ENCODE measurements around the gene IFIH1.
A peak's percentile ranks its signal among the peaks of the same experiment; 100 is the strongest.

Gene IFIH1

DNA sequence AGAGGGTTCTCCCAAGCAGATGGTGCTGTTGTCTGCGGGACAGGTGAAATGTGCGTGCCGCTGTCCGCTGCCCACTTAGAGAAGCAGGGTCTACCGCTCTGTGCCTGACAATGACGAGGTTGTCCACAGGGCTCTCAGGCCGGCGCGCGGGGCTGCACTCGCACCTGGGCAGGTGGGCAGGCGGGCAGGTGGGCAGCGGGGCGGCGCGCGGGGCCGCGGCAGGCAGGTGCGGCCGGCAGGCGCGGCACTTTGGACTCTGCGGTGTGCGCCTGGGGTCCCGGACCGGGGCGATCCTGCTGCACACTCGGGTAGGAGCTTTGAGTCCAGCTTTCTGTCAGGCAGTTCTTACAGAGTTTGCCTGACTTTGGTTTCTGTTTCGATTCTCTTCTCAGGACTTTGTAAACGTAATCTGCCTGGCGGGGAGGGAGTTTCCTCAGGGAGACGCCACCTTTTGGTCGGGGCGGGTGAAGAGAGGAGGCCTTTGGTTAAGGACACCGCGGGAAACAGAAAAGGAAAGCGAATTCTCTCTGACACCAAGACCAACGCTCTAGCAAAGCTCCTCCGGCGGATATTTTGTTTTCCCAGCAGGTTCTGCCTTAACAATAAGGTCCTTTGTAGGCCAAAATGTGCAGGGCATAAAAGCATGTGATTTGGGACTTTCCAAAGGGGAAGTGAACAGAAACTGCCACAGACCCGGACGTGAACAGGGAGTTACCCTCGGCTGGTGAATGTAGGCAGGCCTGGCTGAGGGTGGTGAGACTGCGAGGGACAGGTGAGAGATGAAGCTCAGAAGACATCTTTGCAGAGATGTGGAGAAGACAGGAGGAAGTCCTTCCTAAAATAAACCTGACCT lies at the start of gene IFIH1:
Gene IFIH1 (minus strand): TSS at position 357 of the 853 bp plus-strand sequence. CDS start 377 bp downstream, outside the sequence.
- peak; percentile 28 for DNase-seq

DNA sequence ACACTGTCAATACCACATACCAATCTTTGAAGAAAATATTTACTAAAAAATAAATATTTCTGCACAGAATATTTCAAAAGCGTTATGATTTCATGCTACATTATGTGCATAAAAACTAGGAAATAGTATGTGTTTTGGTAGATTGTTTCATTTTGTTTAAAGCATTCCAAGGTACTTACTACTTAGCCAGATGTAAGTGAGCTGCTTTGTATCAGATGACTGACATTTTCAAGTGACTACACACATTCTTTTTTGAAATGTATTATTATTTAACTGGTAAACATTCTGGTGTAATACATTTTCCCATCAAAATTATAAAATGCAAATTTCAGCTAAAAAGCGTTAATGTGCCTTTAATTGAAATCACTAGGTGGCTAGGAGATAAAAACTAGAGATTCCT lies 46.9 kb upstream of the IFIH1 start:
- no peak for DNase-seq

DNA sequence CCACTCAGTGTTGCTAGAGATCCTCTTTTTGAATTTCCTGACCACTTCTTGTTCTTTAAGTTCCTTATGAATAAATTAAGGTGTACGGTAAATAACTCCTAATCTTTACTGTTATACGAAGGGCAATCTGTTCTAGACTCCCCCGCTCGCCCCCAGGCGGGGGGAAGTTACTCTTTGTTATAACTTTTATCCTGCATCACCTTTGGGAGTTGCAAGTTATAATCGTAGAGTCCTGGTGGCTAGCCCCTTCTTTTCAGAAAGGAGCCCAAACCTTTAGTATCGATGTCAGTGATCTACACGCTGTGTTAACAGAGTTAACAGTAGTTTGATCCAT lies 26.1 kb upstream of the IFIH1 start:
- no peak for DNase-seq

DNA sequence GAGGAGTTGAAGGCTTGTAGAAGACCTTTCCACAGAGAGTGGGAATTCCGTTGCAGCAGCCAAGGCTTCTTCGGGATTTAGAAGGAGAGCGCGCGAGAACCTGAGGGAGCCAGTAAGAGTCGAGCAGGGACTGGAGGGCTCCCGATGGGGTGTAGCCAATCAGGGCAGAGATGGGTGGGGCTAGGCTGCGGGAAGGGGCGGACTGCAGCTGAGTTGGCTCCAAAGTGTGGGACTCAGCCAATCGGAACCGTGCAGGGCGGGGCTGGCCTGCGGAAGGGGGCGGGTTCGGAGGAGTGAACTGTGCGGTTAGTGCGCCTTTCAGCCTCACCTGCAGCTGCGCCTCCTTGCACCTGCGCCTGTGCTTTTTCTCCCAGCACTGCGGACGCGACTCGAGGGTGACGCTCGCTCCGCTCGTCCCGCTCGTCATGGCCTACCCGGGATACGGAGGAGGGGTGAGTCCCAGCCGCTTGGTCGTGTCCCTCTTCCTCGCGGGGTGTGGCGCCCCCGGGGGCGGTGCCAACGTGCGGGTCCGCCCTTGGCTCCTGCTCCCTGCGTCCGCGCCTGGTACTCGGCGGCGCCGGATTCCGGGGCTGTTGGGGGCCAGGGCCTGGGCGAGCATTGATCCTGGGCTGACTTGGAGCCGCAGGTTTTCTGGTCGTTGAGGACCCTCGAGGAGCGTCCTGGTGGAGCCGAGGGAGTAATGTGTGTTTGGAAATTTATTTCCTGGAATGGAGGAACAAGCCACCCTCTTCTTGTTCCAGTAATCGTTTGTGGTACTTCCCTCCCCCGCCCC lies 25.5 kb upstream of the IFIH1 start, which contains the start of gene GCA:
Gene GCA (plus strand): TSS at position 309 of the 793 bp plus-strand sequence. CDS start 117 bp downstream, at position 426.
- DNase-seq: peak; percentile 87

DNA sequence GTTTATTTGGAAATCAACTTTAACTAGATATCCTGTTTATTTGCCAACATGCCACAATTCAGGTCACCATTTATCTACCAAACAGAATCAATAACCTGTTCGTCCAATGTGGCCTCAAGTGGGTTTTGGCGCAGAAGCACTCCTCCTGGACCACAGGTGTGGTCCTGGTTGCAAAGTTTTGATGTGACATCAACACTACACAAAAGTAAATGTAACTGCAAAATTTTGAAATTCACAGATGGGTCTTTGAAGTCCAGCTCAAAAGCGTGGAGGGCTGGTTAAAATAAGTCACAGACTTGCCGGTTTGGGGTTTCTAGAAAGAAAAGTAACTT lies 25.0 kb upstream of the IFIH1 start:
- DNase-seq: no peak

DNA sequence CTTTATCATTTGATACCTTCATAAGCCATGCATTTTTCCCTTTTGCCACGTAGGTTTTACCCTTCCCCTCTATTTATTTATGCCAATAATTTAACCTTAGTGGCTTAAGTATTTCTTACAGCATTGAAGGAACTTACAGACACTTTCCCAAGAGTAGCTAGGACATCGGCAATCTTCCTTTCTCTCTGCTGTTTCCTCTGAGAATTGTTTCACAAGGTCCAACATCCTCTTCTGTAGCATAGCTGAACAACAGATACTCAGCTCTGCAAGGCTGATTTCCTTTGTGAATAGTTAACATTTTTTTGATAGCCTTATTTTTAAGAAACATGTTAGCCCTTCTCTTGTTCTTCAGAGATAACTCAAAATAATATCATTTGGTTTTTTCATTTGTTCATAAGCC lies 24.4 kb upstream of the IFIH1 start:
- no peak for DNase-seq

DNA sequence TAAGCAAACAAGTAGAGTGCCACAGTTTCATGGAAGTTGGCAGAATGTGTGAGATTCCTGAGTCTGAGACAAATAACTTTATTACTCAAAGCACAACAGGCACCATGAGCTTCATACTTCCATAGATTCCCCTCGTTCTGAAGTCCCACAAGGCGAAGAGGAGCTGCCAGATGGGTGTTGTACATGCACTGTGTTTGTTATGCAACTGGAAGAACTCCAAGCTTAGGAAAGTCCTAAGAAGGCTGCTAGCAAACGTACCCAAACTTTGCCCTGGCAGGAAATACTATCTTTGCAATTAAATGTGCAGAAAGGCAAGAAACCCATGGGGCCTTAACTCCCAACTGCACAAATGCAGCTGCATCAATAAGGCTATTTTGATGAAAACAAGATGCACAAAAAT lies 23.8 kb upstream of the IFIH1 start:
- DNase-seq: no peak

DNA sequence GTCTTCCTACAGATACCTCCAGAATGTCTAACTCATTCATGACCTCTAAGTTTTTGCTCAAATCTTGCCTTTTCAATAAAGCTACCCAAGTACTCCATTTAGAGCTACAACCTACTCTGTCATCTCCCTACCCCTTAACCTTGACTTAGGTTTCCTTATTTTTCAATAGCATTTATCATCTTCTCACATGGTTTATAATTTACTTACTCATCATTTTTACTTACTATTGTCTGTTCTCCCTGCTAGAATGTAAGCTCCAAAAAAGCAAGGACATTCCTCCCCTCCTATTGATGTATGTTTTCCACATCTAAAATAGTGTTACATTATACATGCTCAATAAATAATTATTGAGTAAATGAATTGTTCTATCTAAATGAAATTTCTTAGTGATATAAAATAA lies 22.3 kb upstream of the IFIH1 start:
- no peak for DNase-seq

DNA sequence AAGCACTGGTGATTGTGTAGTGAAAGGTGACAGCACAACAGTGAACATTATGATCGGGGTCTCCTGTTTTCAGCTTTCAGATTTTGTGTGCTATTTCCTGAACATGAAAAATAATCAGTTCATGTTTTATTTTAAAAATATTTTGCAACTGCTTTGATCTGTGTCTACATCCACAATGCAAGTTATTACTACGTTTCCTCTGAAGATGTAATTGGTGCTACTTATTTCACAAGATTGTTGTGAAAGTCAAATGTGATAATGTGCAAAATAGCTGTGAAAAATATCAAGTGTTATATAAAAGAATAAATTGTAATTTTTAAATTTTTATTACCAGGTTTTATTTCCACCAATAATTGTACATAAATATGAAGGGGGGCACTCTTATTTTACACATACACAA lies 19.4 kb upstream of the IFIH1 start:
- no peak for DNase-seq

DNA sequence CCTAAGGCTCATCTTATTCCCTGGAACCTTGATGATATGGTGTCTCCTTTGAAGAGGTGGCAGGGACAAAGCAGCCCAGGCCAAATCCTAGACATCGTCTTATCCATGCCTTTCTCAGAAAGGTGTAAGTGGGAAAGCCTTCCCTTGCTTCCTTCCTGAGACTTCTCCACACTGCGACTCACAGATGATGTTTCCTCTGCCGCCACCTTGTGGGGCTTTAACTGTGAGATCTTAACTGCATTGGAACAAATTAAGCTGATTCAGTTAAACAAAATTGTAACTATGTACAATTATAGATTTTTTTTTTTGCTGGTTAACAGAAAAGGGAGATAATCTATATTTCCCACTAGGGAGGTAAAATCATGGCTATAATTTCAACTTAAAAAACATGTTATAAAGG lies 15.5 kb upstream of the IFIH1 start:
- no peak for DNase-seq

DNA sequence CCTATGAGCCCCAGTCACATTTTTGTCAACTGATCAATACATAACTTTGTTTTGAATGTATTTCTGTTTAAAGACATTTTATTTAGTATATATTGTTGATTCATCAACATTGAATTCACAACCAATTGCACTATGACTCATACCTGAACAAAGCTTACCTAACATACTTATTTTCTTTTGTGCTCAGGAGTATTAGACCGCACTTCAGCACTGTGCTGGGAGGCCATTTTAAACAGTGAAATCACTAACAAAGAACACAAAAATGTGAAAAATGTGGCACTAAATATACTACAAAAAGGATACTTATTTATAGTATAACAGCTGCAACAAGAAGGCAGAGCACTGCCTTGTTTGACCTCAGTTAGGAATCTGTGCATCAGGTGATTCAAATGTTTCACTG lies 12.4 kb upstream of the IFIH1 start:
- no peak for DNase-seq

DNA sequence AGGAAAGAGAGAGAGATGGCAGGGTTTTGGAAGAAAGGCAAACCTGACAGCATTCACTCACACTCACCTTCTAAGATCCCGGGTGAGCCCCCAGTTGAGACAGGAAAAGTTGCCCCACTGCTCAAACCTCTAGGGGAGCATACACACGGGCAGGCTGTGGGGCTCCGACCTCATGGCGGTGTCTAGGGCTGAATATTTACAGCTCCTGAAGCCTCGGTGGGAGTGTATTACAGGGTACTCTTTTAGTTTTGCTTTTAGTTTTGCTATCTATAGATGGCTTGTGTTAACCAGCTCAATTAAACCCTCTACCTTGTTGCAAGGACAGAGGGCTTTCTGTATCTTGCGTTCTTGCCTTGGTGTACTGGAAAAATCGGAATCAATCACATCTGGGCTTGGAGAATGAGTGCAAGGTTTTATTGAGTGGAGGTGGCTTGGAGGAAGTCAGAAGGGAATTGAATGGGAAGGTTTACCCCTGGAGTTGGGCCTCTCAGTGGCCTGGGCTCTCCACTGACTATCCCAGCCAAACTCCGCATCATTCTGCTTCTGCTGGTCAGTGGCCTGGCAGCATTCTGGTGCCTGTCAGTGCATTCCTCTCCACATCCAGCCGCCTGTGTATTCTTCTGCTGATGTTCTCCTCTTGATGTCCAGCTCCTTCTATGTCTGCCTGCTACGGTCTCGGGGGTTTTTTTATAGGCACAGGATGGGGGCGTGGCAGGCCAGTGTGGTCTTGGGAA lies 10.1 kb upstream of the IFIH1 start:
- DNase-seq: no peak

DNA sequence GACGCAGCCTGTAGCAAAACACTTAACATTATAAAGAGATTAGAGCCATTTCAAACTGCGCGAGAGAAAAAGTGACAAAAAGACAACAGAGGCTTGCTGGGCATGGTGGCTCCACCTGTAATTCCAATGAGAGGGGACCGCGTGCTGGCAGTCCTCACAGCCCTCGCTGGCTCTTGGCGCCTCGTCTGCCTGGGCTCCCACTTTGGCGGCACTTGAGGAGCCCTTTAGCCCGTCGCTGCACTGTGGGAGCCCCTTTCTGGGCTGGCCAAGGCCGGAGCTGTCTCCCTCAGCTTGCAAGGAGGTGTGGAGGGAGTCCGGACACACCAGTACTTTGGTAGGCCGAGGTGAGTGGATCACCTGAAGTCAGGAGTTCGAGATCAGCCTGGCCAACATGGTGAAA lies 9.3 kb upstream of the IFIH1 start:
- no peak for DNase-seq

DNA sequence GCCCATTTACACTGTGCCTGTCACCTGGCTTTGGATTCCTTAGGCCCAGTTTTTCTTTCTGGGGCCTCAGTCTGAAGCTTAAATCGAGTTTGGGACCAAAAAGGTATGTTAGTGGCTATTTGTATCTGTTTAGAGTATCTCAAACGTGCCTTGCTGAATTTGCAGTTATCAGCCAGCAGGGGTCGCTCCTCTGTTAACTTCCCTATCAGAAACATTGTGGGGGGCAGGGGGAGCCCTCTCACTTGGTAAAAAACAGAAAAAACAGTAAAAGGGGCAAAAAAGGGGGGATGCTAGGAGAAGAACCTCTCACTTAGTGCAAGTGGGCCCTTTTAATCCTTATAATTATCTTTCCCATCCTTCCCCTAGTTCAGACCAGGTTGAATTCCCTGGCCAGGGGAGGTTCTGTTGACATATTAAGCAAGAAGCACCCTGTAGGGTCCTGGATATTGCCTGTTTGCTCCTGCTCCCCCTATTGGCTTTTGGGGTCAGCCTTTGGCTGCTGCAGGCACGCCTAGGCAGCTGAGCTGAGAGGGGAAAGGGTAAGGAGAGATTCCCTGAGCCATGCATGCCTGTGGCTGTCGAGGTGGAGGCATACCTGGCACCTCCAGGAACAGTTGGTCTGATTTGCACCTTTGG lies 8.8 kb upstream of the IFIH1 start:
- DNase-seq: no peak

DNA sequence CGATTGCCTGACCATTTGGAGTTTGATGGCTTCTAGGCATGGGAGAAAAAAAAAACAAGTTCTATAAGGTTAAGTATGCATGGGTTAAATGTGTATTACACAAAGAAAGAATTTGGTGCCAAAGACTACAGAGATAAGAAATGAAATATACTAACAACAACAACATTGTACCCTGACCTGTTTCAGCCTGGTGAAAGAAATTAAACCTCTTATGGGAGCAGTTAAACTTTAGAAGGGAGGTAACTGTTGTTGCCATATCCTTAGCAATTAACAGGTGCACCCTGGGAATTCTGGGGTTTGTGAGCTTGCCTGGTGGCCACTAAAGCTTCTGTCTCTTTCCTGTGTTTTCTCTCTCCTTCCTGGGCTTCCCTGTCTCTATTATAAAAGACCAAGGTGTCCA lies 6.5 kb upstream of the IFIH1 start:
- no peak for DNase-seq

DNA sequence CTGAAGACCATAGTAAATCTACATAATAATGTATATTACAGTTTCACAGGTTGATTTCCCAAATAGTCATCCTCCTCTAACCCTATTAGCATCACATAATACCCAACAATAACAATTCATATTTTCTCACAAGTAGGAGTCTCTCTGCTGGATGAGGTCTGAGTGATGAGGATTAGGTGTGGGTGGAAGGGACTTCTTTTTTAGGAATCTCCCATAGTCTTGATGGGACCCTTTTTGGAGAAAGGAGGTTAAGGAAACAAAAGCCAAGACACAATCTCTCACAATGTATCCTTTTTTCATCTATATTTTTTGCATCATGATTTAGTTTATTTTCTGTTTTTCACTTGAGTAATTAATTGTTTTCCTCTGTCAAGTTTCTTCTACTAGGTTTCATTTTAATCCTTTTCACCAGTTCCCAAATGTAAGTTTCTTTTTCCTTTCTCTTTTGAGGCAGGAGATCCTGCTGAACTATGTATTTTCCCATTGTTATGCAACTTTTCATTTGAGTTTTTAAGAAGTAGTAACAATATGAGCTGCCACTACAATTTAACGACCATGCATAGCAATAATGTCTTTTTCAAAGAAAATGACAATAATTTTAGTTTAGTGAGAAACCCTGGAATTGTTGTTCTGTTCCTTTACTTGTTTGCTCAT lies 2.5 kb upstream of the IFIH1 start:
- no peak for DNase-seq

DNA sequence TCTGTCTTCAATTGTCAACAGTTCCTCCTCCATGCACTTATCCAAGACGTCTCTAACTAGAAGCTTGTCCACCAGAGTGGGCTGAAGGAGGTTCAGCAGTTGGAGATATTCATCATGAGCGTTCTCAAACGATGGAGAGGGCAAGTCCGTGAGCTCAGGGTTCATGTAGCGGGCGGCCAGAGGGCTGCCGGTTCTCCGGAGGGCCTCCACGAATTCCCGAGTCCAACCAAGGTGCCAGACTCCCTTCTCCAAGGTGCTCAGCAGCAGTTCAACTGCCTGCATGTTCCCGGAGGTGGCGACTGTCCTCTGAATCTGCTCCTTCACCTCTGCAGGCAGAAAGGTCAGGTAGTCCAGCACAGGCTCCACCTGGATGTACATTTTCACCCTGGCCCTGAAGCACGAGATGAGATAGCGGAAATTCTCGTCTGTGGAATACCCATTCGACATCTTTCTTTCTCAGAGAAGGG lies 590 bp downstream of the IFIH1 start:
- DNase-seq: no peak

DNA sequence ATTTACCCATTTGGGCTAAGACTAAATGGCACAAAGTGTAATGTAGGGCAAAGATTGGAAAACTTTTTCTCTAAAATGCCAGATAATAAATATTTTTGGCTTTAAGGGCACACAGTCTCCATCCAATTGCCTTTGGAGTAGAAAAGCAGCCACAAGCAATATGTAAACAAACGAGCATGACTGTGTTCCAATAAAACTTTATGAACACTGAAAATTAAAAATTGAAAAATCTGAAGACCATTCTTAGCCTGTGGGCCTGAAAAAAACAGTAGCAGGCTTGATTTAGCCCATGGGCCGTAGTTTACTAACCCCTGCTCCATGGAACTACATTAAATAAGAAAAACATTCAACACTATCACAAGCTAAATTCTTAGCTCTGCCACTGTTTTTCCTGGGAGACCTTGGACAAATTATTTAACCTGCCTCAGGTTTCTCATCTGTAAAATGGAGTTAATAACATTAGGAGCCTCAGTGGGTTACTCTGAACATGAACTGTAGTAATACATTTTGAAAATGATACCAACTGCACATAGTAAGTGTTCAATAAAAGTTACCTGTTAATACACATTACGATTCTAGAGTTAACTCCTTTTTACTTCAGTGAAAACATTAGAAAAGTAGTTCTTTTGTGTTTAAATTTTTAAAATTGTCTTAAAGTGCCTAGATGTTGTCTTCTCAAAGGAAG lies 1.3 kb downstream of the IFIH1 start:
- DNase-seq: no peak

DNA sequence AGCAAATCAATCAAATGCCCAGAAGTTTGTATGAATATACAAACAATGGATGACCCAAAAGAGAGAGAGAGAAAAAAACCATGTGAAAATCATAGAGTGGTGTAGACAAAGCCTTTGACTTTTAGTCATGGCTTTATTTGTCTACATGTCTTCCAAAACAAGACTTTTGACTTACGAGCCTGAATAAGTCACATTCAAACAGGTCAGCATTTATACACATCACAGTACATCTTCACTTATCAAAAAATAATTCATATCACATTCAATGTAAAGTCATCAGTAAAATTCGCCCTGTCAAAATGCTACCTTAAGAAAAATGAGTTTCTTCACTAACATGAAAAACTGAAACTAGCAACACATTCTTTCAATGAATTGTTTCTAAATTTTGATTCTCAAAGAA lies 1.9 kb downstream of the IFIH1 start:
- DNase-seq: no peak

DNA sequence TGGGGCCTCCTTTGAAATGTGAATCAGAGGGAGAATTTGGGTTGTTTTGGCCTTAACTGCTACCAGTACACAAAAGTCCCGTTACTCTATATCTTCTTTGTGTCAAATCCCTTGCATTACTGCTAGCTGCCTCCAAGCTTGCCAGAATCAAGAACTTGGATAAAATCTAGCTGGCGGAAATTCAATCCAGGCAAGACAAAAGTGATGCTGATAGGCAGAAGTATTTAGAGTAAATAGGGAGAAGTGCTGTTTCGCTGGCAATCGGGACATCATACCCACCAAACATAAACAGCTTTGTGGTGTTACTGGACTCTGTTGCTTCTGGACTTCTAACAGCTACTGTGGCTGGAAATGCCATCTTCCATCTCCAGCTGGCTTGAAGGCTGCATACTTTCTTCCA lies 2.5 kb downstream of the IFIH1 start:
- no peak for DNase-seq

DNA sequence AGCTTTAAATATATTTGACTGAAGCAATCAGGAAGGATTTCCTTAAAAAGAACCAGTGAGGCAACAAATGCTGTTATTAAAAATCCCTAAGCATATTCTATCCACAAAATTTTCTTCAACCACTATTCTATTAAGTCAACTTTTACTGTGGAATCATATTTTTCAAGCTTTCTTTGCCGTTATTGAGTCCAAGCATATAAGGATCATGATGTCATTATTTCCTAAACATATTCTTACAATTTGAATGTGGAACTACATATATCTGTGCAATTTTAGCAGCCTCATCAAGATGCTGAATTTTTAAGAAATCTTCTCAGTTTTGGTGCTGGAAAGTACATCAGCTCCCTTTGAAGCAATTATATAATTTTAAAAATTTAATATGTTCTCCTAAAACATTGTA lies 5.6 kb downstream of the IFIH1 start:
- DNase-seq: no peak
